ENCODE measurements around the gene DTYMK.

GRCh38 chr2:241668354-241668753 is 18.3 kb downstream of the DTYMK start:
- TF ChIP-seq, protein P1, sequence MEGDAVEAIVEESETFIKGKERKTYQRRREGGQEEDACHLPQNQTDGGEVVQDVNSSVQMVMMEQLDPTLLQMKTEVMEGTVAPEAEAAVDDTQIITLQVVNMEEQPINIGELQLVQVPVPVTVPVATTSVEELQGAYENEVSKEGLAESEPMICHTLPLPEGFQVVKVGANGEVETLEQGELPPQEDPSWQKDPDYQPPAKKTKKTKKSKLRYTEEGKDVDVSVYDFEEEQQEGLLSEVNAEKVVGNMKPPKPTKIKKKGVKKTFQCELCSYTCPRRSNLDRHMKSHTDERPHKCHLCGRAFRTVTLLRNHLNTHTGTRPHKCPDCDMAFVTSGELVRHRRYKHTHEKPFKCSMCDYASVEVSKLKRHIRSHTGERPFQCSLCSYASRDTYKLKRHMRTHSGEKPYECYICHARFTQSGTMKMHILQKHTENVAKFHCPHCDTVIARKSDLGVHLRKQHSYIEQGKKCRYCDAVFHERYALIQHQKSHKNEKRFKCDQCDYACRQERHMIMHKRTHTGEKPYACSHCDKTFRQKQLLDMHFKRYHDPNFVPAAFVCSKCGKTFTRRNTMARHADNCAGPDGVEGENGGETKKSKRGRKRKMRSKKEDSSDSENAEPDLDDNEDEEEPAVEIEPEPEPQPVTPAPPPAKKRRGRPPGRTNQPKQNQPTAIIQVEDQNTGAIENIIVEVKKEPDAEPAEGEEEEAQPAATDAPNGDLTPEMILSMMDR (conservative IDR thresholded peaks at IDR 0.05), result no peak
- TF ChIP-seq ZFX (IDR thresholded peaks at IDR 0.05), result no peak
